Measurements from ENCODE around the gene KCTD12.

KCTD12 gene

DNA sequence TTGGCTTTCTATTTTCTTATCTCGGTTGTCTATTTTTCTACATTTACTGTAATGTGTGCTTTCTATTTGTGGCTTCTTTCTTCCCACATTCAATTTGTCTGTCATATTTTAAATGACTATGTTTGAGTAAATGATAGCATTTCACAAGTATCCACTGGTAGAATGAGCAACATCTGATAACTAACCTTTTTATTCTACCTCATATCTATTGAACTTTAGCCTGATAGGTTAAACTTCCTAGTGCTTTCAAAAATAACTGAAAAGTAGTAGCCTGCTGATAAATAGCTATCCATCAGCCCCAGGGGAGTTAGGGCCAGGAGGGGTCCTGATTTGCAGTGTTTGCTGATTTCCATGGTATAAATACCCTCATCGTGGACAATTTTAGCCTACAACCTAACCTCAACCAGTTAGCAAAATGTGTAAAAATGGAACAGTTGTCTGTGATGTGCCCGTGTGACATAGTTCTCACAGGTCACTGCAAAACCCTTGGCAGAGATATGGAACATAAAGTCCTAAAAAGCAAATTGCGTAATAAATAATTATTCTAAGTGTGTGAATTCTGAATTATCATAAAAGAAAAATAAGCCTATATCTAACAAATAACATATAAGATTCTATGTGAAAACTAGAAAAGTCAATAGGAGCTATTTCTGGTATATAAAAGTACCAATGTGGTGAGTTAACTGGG is 32.1 kb downstream of the KCTD12 start:
- no peak for DNase-seq (ENCODE audit: low read depth in 2 of 2)

DNA sequence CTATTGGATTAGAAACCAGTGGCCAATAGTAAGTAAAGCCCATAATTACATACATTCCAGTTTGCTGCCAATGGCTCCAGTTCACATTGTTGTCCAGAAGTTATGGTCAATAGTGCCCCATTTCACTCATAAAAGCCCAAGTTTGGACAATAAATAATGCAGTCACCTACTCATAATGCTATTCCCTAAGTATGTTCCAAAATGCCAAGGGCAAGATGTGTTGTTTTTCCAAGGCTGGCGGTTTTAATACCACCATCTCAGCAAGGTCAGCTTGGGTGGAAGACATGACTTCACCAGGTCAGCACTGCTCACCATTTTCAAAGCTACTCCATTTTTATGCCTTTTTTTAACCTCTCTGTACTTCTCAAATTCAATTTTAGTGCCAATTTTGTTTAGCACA is 32.7 kb downstream of the KCTD12 start:
- no peak for DNase-seq (ENCODE audit: low read depth in 2 of 2)

GRCh38 chr13:76852986-76853385 is 33.2 kb downstream of the KCTD12 start:
- no peak for DNase-seq (ENCODE audit: low read depth in 2 of 2)

- DNase-seq (ENCODE audit: low read depth in 2 of 2), result no peak
Measured at GRCh38 chr13:76851961-76852360, 34.2 kb downstream of the KCTD12 start.

DNA sequence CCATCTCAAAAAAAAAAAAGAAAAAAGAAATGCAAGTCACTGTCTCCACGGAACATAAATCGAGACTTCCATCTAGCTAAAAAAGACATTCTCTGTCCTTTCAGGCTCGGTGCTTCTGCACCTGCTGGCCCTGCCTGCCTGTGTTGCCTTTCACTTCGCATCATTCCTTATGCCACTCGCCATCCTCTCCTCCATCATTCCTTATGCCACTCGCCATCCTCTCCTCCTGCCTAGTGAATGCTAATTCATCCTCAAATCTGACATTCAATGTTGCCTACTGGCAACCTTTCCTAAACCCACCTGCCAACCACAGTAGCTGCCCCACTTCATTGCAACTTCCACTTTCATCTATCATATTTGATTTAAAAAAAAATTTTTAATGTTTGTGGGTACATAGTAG is 36.7 kb downstream of the KCTD12 start:
- no peak for DNase-seq (ENCODE audit: low read depth in 2 of 2)

DNA sequence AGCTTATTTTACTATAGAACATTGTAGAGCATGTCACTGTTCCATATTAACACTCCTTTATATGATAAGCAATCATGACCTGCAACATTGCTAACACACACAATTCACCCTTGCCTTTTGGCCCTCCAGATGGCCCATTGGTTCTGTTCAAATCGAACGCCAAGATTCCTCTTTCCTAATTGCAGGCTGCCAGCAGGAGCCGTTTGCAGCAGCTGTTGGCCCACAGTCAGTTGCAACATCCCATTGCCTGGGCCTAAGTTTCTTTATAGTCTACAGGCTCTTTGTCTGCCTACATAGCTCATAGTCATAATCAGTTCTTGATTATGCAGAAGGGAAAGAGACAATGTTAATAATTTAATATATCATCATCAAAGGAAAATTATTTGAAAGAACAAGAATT is 37.6 kb downstream of the KCTD12 start:
- DNase-seq (ENCODE audit: low read depth in 2 of 2), result no peak

- no peak for DNase-seq (ENCODE audit: low read depth in 2 of 2)
Measured at GRCh38 chr13:76846363-76846762, 39.8 kb downstream of the KCTD12 start.

DNA sequence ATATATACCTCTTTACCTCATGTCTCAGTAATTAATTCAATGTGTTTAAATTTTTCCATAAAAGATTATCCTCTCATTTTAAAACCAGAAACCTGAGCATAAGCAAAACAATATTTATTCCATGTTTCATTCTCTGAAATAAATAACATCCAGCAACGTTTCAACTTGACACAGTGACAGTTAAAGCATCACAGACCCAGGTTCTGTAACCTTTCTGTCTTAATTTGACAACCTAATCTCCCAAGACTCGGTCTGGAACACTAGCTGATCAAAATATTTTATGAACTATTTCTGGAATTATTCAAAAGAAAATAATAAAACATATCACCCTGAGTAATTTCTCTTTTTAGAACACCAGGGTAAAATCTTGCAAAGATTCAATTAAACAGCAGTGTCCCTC is 40.3 kb downstream of the KCTD12 start:
- no peak for DNase-seq (ENCODE audit: low read depth in 2 of 2)

GRCh38 chr13:76845367-76845766 is 40.8 kb downstream of the KCTD12 start:
- no peak for DNase-seq (ENCODE audit: low read depth in 2 of 2)

DNA sequence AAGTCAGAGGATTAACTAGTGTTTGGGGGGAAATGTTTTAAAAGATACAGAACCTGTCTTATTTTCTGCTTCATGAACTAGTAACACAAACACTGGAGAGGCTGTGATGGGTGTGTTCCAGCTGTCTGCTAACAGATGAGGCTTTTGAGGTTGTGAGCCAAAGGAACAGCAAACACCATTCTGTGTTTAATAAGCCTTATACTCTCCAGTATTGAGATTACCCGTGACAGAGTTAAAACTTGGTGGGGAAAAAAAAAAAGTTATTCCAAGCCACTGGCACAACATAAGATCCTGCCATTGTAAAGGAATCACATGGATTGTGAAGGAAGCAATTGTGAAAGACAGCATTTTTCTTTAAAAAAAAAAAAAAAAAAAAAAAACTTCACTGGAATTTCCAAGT is 48.4 kb downstream of the KCTD12 start:
- DNase-seq (ENCODE audit: low read depth in 2 of 2), result no peak

DNA sequence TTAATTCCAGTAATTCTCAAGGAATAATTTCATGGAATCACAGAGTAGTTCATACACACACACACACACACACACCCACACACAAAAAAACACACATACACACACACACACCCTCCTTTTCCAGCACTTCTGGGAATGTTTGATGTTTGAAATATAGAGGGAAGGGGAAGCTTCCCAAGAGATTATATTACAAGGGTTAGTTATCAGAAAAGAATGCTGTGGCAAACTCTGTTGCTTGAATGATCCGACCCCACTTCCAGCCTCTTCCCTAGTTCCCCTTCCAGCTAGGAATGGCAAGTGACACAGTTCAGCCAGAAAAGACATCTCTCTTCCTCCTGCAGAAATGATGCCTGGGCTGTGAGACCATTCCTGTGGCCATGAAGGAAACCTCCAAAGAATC is 49.9 kb downstream of the KCTD12 start:
- no peak for DNase-seq (ENCODE audit: low read depth in 2 of 2)

- DNase-seq (ENCODE audit: low read depth in 2 of 2), result no peak
Measured at GRCh38 chr13:76833441-76833954, 52.7 kb downstream of the KCTD12 start.

DNA sequence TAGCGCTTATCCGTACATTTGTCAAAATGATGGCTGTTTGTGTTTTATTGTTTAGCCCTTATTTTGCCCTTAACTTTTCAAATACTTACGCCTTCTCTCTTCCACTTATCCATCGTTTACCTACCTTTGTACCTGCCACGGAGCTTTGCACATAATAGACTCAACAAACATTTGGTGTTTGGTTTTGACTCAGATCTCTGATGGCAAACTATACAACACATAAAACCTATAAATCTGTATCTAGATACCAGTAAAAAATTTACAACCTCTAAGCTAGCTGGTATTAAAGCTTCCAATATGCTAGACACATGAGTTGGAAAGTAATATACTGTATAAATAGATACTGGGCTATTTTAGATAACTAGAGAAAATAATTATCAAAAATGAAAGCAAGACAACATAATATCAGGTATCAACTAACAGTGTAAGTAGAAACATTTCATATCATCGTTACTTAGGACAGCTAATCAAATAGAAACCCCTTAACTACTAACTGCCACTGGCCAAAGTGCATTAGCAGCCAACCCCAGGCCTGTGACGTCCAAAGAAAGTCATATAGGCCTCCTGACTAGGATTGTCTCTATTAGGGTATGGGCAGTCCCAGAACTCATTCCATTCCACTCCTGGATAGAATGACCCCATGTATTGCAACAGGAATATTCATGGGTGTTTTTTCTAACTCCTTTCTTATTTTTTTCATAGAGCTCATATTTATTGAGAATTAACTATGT is 53.8 kb downstream of the KCTD12 start:
- no peak for DNase-seq (ENCODE audit: low read depth in 2 of 2)

- no peak for DNase-seq (ENCODE audit: low read depth in 2 of 2)
Measured at GRCh38 chr13:76830805-76831204, 55.4 kb downstream of the KCTD12 start.

Measured in stimulated activated CD8-positive, alpha-beta memory T cell treated with anti-CD3 and anti-CD28 coated beads, Interleukin-7, amount 100 ng/mL, for 1 hour (primary cell).